ENCODE results near the gene OR8G5. TPM values are rescaled to one million over a fixed set of nuclear protein-coding genes. Genes with fewer than 3 reads are reported as not detected.

The OR8G5 gene
- total and polyA plus RNA-seq, 2 experiments from 2014 or later, result not detected

DNA sequence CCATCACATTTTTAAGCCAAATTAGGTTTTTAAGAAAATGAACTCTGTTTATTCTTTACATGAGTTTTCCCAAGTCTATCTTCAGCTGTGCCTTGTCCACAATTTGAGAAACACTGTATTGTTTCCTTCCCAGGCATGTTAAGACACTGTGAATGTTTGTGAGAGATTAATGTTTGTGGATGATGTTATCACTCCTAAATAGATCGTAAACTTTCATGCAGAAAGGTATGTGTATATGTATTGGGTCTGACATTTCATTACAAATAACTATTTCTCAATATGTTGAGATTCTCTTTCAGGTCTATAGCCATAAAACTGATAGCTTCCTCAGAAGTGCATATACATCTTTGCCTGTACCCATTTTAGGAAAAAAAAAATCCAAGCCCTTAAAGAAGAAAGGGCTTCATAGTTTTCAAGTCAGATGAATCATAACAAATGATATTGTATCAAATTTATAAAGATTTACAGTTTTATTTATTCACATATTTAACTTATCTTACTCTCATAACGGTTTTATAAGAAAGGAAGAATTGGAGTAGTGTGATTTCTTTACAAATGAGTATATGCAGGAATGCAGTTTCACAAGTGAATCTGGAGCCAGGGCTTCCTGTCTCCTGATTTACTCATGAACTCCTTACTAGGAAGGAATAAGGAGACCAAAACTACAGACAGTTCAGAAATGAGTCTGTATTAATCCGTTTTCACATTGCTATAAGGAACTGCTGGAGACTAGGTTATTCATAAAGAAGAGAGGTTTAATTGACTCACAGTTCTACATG, 46.4 kb downstream of the OR8G5 start:
- Histone ChIP-seq H3K27ac (no peak overlapping the region), H3K4me2 (no peak overlapping the region), H3K36me3 (replicated peaks; ENCODE audit: insufficient read depth, low read depth) (no peaks in the 10 kb centered on the region), H3K9me2 (replicated peaks; ENCODE audit: insufficient read depth) (no peaks in the 10 kb centered on the region), H2AFZ (no peak overlapping the region), H4K20me1 (ENCODE audit: insufficient read depth, poor library complexity, severe bottlenecking) (no peaks in the 10 kb centered on the region), H3K4me1 (ENCODE audit: insufficient read depth) (no peaks in the 10 kb centered on the region), H3K4me3 (no peak overlapping the region), H3K79me2 (no peaks in the 10 kb centered on the region), H3K27me3 (no peaks in the 10 kb centered on the region), H3K9me3 (ENCODE audit: low read depth) (no peaks in the 10 kb centered on the region)
- no peak for TF ChIP-seq CTCF (IDR thresholded peaks at IDR 0.05; ENCODE audit: poor library complexity)
- no peak for TF ChIP-seq EZH2 (IDR thresholded peaks at IDR 0.05; ENCODE audit: borderline replicate concordance)
- TF ChIP-seq EZH2phosphoT487 (IDR thresholded peaks at IDR 0.05; ENCODE audit: low read depth, severe bottlenecking, unreplicated experiment), result no peak
- no peak for DNase-seq (ENCODE audit: low spot score)
- 58% methylated on average over 3 of the region's 3 CpGs for WGBS (ENCODE audit: low lambda C conversion rate, missing lambda C conversion rate)

- TF ChIP-seq EZH2phosphoT487 (IDR thresholded peaks at IDR 0.05; ENCODE audit: low read depth, severe bottlenecking, unreplicated experiment) (no peak), CTCF (IDR thresholded peaks at IDR 0.05; ENCODE audit: poor library complexity) (no peak), EZH2 (IDR thresholded peaks at IDR 0.05; ENCODE audit: borderline replicate concordance) (no peak)
- H2AFZ ChIP-seq, result no peak overlapping the region
- H3K79me2 ChIP-seq, result no peaks in the 10 kb centered on the region
- H3K27ac ChIP-seq, result no peak overlapping the region
- H3K9me3 ChIP-seq (ENCODE audit: low read depth), result no peaks in the 10 kb centered on the region
- no peak overlapping the region for H3K4me2 ChIP-seq
- H3K4me1 ChIP-seq (ENCODE audit: insufficient read depth), result no peaks in the 10 kb centered on the region
- H3K9me2 ChIP-seq (replicated peaks; ENCODE audit: insufficient read depth), result no peaks in the 10 kb centered on the region
- no peak for DNase-seq (ENCODE audit: low spot score)
- H3K4me3 ChIP-seq, result no peak overlapping the region
- H3K36me3 ChIP-seq (replicated peaks; ENCODE audit: insufficient read depth, low read depth), result no peaks in the 10 kb centered on the region
- H3K27me3 ChIP-seq, result no peaks in the 10 kb centered on the region
- H4K20me1 ChIP-seq (ENCODE audit: insufficient read depth, poor library complexity, severe bottlenecking), result no peaks in the 10 kb centered on the region
These were observed 50.9 kb downstream of the OR8G5 start for GRCh38 chr11:124307093-124307492.

- Histone ChIP-seq H3K4me3 (no peak overlapping the region), H3K27me3 (no peaks in the 10 kb centered on the region), H3K4me2 (no peak overlapping the region), H3K9me2 (replicated peaks; ENCODE audit: insufficient read depth) (no peaks in the 10 kb centered on the region), H3K9me3 (ENCODE audit: low read depth) (no peaks in the 10 kb centered on the region), H3K79me2 (no peaks in the 10 kb centered on the region), H3K4me1 (ENCODE audit: insufficient read depth) (no peaks in the 10 kb centered on the region), H3K36me3 (replicated peaks; ENCODE audit: insufficient read depth, low read depth) (no peaks in the 10 kb centered on the region), H2AFZ (no peak overlapping the region), H3K27ac (no peak overlapping the region), H4K20me1 (ENCODE audit: insufficient read depth, poor library complexity, severe bottlenecking) (no peaks in the 10 kb centered on the region)
- no peak for DNase-seq (ENCODE audit: low spot score)
- TF ChIP-seq EZH2 (IDR thresholded peaks at IDR 0.05; ENCODE audit: borderline replicate concordance), result no peak
- no peak for TF ChIP-seq CTCF (IDR thresholded peaks at IDR 0.05; ENCODE audit: poor library complexity)
- no peak for TF ChIP-seq EZH2phosphoT487 (IDR thresholded peaks at IDR 0.05; ENCODE audit: low read depth, severe bottlenecking, unreplicated experiment)
These were observed 54.5 kb downstream of the OR8G5 start for GRCh38 chr11:124310721-124311120.
